Sigmoid colon (tissue), 7 donors: Measurements from ENCODE around the gene LCE2B. TPM values are rescaled to one million over a fixed set of nuclear protein-coding genes. Genes with fewer than 3 reads are reported as not detected.

Experiments
- DNase-seq: peaks from one replicate; pipeline ENCODE4 v3.0.0-alpha.2; 2019
- H3K27ac ChIP-seq, 4 donors: fragments of 200-600 bp; sonication (generic); one replicate each; pipeline ENCODE4 v1.5.1; 2016 to 2019; ENCODE audit warnings: mild to moderate bottlenecking in 1 of 4
- H3K27me3 ChIP-seq, 3 donors: fragments of 200-600 bp; sonication (generic); one replicate each; pipeline ENCODE4 v1.5.1; 2019; ENCODE audit warnings: mild to moderate bottlenecking in 1 of 3
- H3K36me3 ChIP-seq, 4 donors: fragments of 200-600 bp; sonication (generic); one replicate each; pipeline ENCODE4 v1.5.1; 2016 to 2019
- H3K4me1 ChIP-seq, 4 donors: fragments of 200-600 bp; sonication (generic); one replicate each; pipeline ENCODE4 v1.5.1; 2017 to 2019
- H3K4me3 ChIP-seq, 4 donors: fragments of 200-600 bp; sonication (generic); one replicate each; pipeline ENCODE4 v1.5.1; 2017 to 2019; ENCODE audit warnings: mild to moderate bottlenecking in 2 of 4, moderate library complexity in 1 of 4
- H3K9me3 ChIP-seq, 4 donors: fragments of 200-600 bp in 3 of 4; sonication (generic) in 3 of 4; one replicate each; pipeline versions ENCODE4 v1.5.1 to v1.6.1; 2013 to 2019
- EP300 ChIP-seq, 4 donors: sonication (generic); formaldehyde crosslinking; IDR thresholded peaks; one replicate each; pipeline ENCODE4 v1.6.1; 2017; ENCODE audit warnings: antibody characterized with exemption in 4 of 4
- POLR2A ChIP-seq, 2 donors: fragments of 450-650 bp; IDR thresholded peaks; one replicate each; pipeline ENCODE4 v1.6.1; 2016; ENCODE audit warnings: antibody characterized with exemption in 2 of 2, mild to moderate bottlenecking in 2 of 2, moderate library complexity in 2 of 2
- POLR2AphosphoS5 ChIP-seq, 4 donors: sonication (generic); formaldehyde crosslinking; IDR thresholded peaks; one replicate each; pipeline ENCODE4 v1.6.1; 2017; ENCODE audit warnings: antibody characterized with exemption in 4 of 4
- WGBS, 2 donors: extraction: QIAGEN DNeasy Blood & Tissue Kit; methylation state at CpG; one replicate each; pipeline ENCODE4 v1.1.7; 2013; 5-methylcytosine and 5-hydroxymethylcytosine counted together
- intact Hi-C: fragments of 100-400 bp; cut with DNase I; formaldehyde crosslinking; loops from one replicate; pipeline ENCODE4 v1.15.1; 2023
- polyA plus RNA-seq, 3 donors: library from polyadenylated mRNA; stranded (reverse); fragments of 200-250 nt; gene quantifications; one replicate each; pipeline ENCODE4 v1.2.3, GENCODE V29; 2013
- total RNA-seq, 4 donors: library from RNA; depleted of rRNA; stranded (reverse); fragments of >200 nt; gene quantifications; one replicate each; pipeline ENCODE4 v1.1.0, GENCODE V29; 2016
- TF ChIP-seq, protein P1 (sequence below), 4 experiments: fragments of 450-650 bp in 3 of 4; fragments of 200-600 bp in 1 of 4; IDR thresholded peaks; one replicate each; pipeline ENCODE4 v1.5.1; 2016 to 2019; ENCODE audit warnings: antibody characterized with exemption in 4 of 4, mild to moderate bottlenecking in 3 of 4, moderate library complexity in 2 of 4
- donor health status: healthy with polysubstance abuse.
- donor health status: Bipolar disorder and iron deficiency.
- donor health status: healthy.

LCE2B gene
- total and polyA plus RNA-seq, 7 donors: not detected

- no peaks in the 10 kb centered on the region for H3K4me1 ChIP-seq
- intact Hi-C loops: no loop called here
- no peaks in the 10 kb centered on the region for H3K27me3 ChIP-seq
- no peaks in the 10 kb centered on the region for H3K9me3 ChIP-seq
- H3K36me3 ChIP-seq: no peaks in the 10 kb centered on the region
- H3K27ac ChIP-seq: no peak within 1 kb of the TSS
- H3K4me3 ChIP-seq: no peak within 1 kb of the TSS
- 38 to 57% methylated on average over 4 of the region's 4 CpGs for WGBS, 2 donors
- no peak for DNase-seq
- no peak for TF ChIP-seq POLR2AphosphoS5 (IDR thresholded peaks at IDR 0.05)
- no peak for TF ChIP-seq EP300 (IDR thresholded peaks at IDR 0.05)
- TF ChIP-seq, protein P1, sequence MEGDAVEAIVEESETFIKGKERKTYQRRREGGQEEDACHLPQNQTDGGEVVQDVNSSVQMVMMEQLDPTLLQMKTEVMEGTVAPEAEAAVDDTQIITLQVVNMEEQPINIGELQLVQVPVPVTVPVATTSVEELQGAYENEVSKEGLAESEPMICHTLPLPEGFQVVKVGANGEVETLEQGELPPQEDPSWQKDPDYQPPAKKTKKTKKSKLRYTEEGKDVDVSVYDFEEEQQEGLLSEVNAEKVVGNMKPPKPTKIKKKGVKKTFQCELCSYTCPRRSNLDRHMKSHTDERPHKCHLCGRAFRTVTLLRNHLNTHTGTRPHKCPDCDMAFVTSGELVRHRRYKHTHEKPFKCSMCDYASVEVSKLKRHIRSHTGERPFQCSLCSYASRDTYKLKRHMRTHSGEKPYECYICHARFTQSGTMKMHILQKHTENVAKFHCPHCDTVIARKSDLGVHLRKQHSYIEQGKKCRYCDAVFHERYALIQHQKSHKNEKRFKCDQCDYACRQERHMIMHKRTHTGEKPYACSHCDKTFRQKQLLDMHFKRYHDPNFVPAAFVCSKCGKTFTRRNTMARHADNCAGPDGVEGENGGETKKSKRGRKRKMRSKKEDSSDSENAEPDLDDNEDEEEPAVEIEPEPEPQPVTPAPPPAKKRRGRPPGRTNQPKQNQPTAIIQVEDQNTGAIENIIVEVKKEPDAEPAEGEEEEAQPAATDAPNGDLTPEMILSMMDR (IDR thresholded peaks at IDR 0.05): no peak
- no peak for TF ChIP-seq POLR2A (IDR thresholded peaks at IDR 0.05)
Observed at GRCh38 chr1:152697701-152698600, 12.0 kb downstream of the LCE2B start, which contains the start of gene LCE2A. LCE2A (plus strand) TSS chr1:152698345; CDS start chr1:152698902, 557 bp downstream.

GRCh38 chr1:152699746-152700145 lies 13.8 kb downstream of the LCE2B start:
- Histone ChIP-seq H3K27me3 (no peaks in the 10 kb centered on the region), H3K4me3 (no peak overlapping the region), H3K4me1 (no peaks in the 10 kb centered on the region), H3K9me3 (no peaks in the 10 kb centered on the region), H3K36me3 (no peaks in the 10 kb centered on the region), H3K27ac (no peak overlapping the region)
- TF ChIP-seq POLR2AphosphoS5 (IDR thresholded peaks at IDR 0.05) (no peak), POLR2A (IDR thresholded peaks at IDR 0.05) (no peak), EP300 (IDR thresholded peaks at IDR 0.05) (no peak)
- TF ChIP-seq, protein P1 (IDR thresholded peaks at IDR 0.05): no peak
- intact Hi-C loops: no loop called here
- DNase-seq: no peak
- WGBS, 2 donors: 78 to 83% methylated on average over 4 of the region's 4 CpGs

DNA sequence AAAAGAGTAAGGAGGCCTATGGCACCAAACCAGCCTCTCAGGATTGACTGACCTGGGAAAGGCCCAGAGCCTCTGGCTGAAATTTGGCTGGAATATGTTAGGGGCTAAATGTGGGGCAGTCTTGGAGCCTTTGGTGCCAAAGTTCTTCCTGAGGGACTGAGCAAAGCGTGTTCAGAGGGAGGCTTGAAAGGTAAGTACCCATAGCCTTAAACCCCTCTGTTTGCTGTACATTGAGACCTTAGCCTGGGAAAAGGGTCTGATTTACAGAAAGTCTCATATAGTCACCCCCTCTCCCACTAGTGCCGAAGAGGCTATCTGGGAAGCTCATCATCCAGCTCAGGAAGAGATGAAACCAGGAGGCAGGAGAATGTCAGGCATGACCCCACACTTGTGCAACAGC lies 21.9 kb downstream of the LCE2B start, which contains the start of gene LCE4A:
Gene LCE4A, plus strand, starts transcription at position 301 of the 400 bp plus-strand sequence. CDS start 916 bp downstream, outside the sequence.
- no peaks in the 10 kb centered on the region for H3K36me3 ChIP-seq
- 83 to 84% methylated on average over 2 of the region's 2 CpGs for WGBS, 2 donors
- H3K27ac ChIP-seq: no peak within 1 kb of the TSS
- no peaks in the 10 kb centered on the region for H3K4me1 ChIP-seq
- no peaks in the 10 kb centered on the region for H3K27me3 ChIP-seq
- intact Hi-C loops: no loop called here
- no peak for TF ChIP-seq EP300 (IDR thresholded peaks at IDR 0.05)
- no peak for TF ChIP-seq POLR2A (IDR thresholded peaks at IDR 0.05)
- TF ChIP-seq POLR2AphosphoS5 (IDR thresholded peaks at IDR 0.05): no peak
- TF ChIP-seq, protein P1 (IDR thresholded peaks at IDR 0.05): no peak
- H3K9me3 ChIP-seq: no peaks in the 10 kb centered on the region
- H3K4me3 ChIP-seq: no peak within 1 kb of the TSS
- DNase-seq: no peak

- TF ChIP-seq POLR2AphosphoS5 (IDR thresholded peaks at IDR 0.05) (no peak), POLR2A (IDR thresholded peaks at IDR 0.05) (no peak), EP300 (IDR thresholded peaks at IDR 0.05) (no peak)
- TF ChIP-seq, protein P1 (IDR thresholded peaks at IDR 0.05): no peak
- Histone ChIP-seq H3K4me1 (no peaks in the 10 kb centered on the region), H3K4me3 (no peak overlapping the region), H3K36me3 (no peaks in the 10 kb centered on the region), H3K27me3 (no peaks in the 10 kb centered on the region), H3K9me3 (peaks cover 0 to 6% (median 5%) of the 10 kb centered on the region in 4 donors), H3K27ac (no peak overlapping the region)
- no peak for DNase-seq
- intact Hi-C loops: no loop called here
Observed at GRCh38 chr1:152718238-152718637, 32.3 kb downstream of the LCE2B start.
